Gastrocnemius medialis (tissue), 4 donors: ENCODE results near the gene KCNG1. TPM values are rescaled to one million over a fixed set of nuclear protein-coding genes. Genes with fewer than 3 reads are reported as not detected.

Experiments
- ATAC-seq, 2 donors: fragments of 150-250 bp; one replicate each; pipeline ENCODE4 v1.9.1; 2016
- DNase-seq, 2 donors: peaks; one replicate each; pipeline ENCODE4 v3.0.0-alpha.2; 2019
- H3K27ac ChIP-seq, 4 donors: fragments of 200-600 bp; sonication (generic); 1 replicate in 1 of 4; 2 replicates in 3 of 4; pipeline ENCODE4 v1.5.1; 2016 to 2018; ENCODE audit warnings: mild to moderate bottlenecking in 2 of 4, moderate library complexity in 1 of 4
- H3K27me3 ChIP-seq, 3 donors: fragments of 200-600 bp; sonication (generic) in 2 of 3; 1 replicate in 1 of 3; 2 replicates in 2 of 3; pipeline versions ENCODE4 v1.5.1 to v1.6.0; 2016 to 2019; ENCODE audit warnings: mild to moderate bottlenecking in 1 of 3, moderate library complexity in 1 of 3
- H3K36me3 ChIP-seq, 2 donors: fragments of 200-600 bp; sonication (generic) in 1 of 2; one replicate each; pipeline ENCODE4 v1.5.1; 2017 to 2018
- H3K4me1 ChIP-seq, 2 donors: fragments of 200-600 bp; sonication (generic) in 1 of 2; one replicate each; pipeline ENCODE4 v1.5.1; 2016 to 2017; ENCODE audit warnings: mild to moderate bottlenecking in 2 of 2
- H3K4me3 ChIP-seq, 4 donors: fragments of 200-600 bp; sonication (generic) in 3 of 4; 1 replicate in 1 of 4; 2 replicates in 3 of 4; pipeline ENCODE4 v1.5.1; 2016 to 2019; ENCODE audit warnings: mild to moderate bottlenecking in 2 of 4
- H3K9me3 ChIP-seq, 3 donors: fragments of 200-600 bp; sonication (generic) in 2 of 3; 1 replicate in 1 of 3; 2 replicates in 2 of 3; pipeline ENCODE4 v1.5.1; 2016 to 2019
- CTCF ChIP-seq, 5 experiments: fragments of 450-650 bp in 3 of 5; fragments of 200-600 bp in 2 of 5; sonication (generic) in 2 of 5; IDR thresholded peaks in 4 of 5; conservative IDR thresholded peaks in 1 of 5; 1 replicate in 4 of 5; 2 replicates in 1 of 5; pipeline ENCODE4 v1.5.1; 2016 to 2019; ENCODE audit warnings: antibody characterized with exemption in 5 of 5, mild to moderate bottlenecking in 3 of 5, moderate library complexity in 3 of 5
- POLR2A ChIP-seq, 2 donors: fragments of 450-650 bp; IDR thresholded peaks; one replicate each; pipeline ENCODE4 v1.6.1; 2017; ENCODE audit warnings: antibody characterized with exemption in 2 of 2, mild to moderate bottlenecking in 2 of 2, moderate library complexity in 2 of 2
- in situ Hi-C, 4 donors: fragments of 200-750 bp; cut with MboI; loops; one replicate each; pipeline versions ENCODE4 v1.15.0 to v1.8.0; 2017; ENCODE audit warnings: low sequenced_read_pairs in 4 of 4
- intact Hi-C: fragments of 100-400 bp; cut with DNase I; formaldehyde crosslinking; loops from one replicate; pipeline ENCODE4 v1.15.1; 2023; ENCODE audit warnings: low total_unique reads
- total RNA-seq, 4 donors: library from RNA; depleted of rRNA; stranded (reverse); fragments of >200 nt; gene quantifications; one replicate each; pipeline versions ENCODE4 v1.1.0 to v1.2.3, GENCODE V29; 2016

KCNG1 gene
- total RNA-seq, 4 donors from 2014 or later = not detected

GRCh38 chr20:50975701-50976330 lies 47.1 kb downstream of the KCNG1 start:
- Histone ChIP-seq H3K27me3 (peaks cover under 1 to 11% (median 7%) of the 10 kb centered on the region in 3 donors), H3K9me3 (no peaks in the 10 kb centered on the region), H3K4me3 (no peak overlapping the region), H3K27ac (no peak overlapping the region), H3K4me1 (no peaks in the 10 kb centered on the region), H3K36me3 (no peaks in the 10 kb centered on the region)
- in situ Hi-C loops = loop anchor here in 2 of 4 donors (25.0 kb wide), 2 partner anchors 636 to 661 kb away; no protein-coding TSS in a partner anchor
- TF ChIP-seq POLR2A (IDR thresholded peaks at IDR 0.05) = no peak
- TF ChIP-seq CTCF (IDR thresholded peaks at IDR 0.05 in 4 of 5, conservative IDR thresholded peaks at IDR 0.05 in 1 of 5) = no peak
- intact Hi-C loops = no loop called here
- ATAC-seq (no peak), DNase-seq (no peak)

DNA sequence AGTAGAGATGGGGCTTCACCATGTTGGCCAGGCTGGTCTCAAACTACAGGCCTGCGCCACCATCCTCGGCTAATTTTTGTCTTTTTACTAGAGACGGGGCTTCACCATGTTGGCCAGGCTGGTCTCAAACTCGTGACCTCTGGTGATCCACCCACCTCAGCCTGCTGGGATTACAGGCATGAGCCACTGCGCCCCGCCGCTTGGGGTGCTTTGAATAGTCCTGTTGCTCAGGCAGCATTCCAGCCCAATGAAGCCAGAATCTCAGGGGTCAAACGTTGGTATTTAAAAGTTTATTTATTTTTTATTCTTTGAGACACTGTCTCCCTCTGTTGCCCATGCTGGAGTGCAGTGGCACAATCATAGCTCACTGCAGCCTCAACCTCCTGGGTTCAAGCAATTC lies 53.0 kb downstream of the KCNG1 start:
- in situ Hi-C loops = no loop called here

DNA sequence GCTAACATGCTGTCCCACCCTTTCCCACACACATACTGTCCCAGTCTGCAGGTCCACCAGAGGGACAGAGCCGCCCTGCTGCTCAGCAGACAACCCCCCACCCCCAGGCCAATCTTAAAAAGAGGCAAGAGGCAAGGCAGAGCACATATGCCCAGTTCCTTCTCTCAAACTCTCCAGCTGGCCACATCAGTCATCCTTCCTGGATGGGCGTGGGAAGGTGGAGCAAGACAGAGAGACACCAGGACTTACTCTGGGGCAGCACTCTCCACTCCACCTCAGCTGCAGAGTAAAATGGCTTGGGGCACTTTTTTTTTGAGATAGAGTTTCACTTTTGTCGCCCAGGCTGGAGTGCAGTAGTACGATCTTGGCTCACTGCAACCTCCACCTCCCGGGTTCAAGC lies 53.5 kb downstream of the KCNG1 start:
- Histone ChIP-seq H3K27me3 (no peaks in the 10 kb centered on the region), H3K4me3 (no peak overlapping the region), H3K27ac (no peak overlapping the region), H3K9me3 (no peaks in the 10 kb centered on the region), H3K4me1 (no peaks in the 10 kb centered on the region), H3K36me3 (no peaks in the 10 kb centered on the region)
- in situ Hi-C loops = no loop called here
- ATAC-seq = no peak
- TF ChIP-seq CTCF (IDR thresholded peaks at IDR 0.05 in 4 of 5, conservative IDR thresholded peaks at IDR 0.05 in 1 of 5) = no peak
- TF ChIP-seq POLR2A (IDR thresholded peaks at IDR 0.05) = no peak
- intact Hi-C loops = no loop called here
- DNase-seq = no peak

More for the DNA sequence above, 53.0 kb downstream of the KCNG1 start:
- no peaks in the 10 kb centered on the region for H3K4me1 ChIP-seq
- H3K4me3 ChIP-seq = no peak overlapping the region
- intact Hi-C loops = no loop called here
- H3K27ac ChIP-seq = no peak overlapping the region
- H3K9me3 ChIP-seq = no peaks in the 10 kb centered on the region
- ATAC-seq (no peak), DNase-seq (no peak)
- H3K27me3 ChIP-seq = no peaks in the 10 kb centered on the region
- TF ChIP-seq POLR2A (IDR thresholded peaks at IDR 0.05) (no peak), CTCF (IDR thresholded peaks at IDR 0.05 in 4 of 5, conservative IDR thresholded peaks at IDR 0.05 in 1 of 5) (no peak)
- H3K36me3 ChIP-seq = no peaks in the 10 kb centered on the region

DNA sequence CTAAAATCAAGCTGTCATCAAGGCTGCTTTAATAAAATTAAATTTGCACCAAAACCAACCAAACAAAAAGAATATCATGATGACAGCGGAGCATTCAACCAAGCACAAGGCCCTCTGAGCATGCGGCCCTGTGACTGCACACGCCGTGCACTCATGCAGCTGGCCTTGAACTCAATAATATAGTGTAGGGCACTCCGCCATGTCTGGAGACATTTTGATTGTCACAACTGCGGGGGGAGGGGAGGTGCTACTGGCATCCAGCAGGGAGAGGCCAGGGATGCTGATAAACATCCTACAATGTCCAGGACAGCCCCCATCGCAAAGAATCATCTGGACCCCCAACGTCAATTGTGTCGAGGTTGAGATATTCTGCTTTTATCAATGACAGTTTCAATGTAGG lies 54.6 kb downstream of the KCNG1 start:
- in situ Hi-C loops (no loop called here), intact Hi-C loops (no loop called here)
- Histone ChIP-seq H3K27me3 (no peaks in the 10 kb centered on the region), H3K36me3 (no peaks in the 10 kb centered on the region), H3K9me3 (no peaks in the 10 kb centered on the region), H3K27ac (no peak overlapping the region), H3K4me3 (no peak overlapping the region), H3K4me1 (no peaks in the 10 kb centered on the region)
- no peak for ATAC-seq
- TF ChIP-seq POLR2A (IDR thresholded peaks at IDR 0.05) = no peak
- TF ChIP-seq CTCF (IDR thresholded peaks at IDR 0.05 in 4 of 5, conservative IDR thresholded peaks at IDR 0.05 in 1 of 5) = no peak
- no peak for DNase-seq

- ATAC-seq = no peak
- in situ Hi-C loops = no loop called here
- no peaks in the 10 kb centered on the region for H3K4me1 ChIP-seq
- no peak for DNase-seq
- no peaks in the 10 kb centered on the region for H3K36me3 ChIP-seq
- no peak overlapping the region for H3K27ac ChIP-seq
- intact Hi-C loops = no loop called here
- no peaks in the 10 kb centered on the region for H3K27me3 ChIP-seq
- no peaks in the 10 kb centered on the region for H3K9me3 ChIP-seq
- no peak overlapping the region for H3K4me3 ChIP-seq
- TF ChIP-seq CTCF (IDR thresholded peaks at IDR 0.05 in 4 of 5, conservative IDR thresholded peaks at IDR 0.05 in 1 of 5) = no peak
Measured at GRCh38 chr20:50967586-50967985, 55.3 kb downstream of the KCNG1 start.
